GM21723 (cell line): Measurements from ENCODE around the gene TLCD3B.
A peak's percentile ranks its signal among the peaks of the same experiment; 100 is the strongest.
"Not testable (repeated sequence)": the region's sequence is repeated elsewhere in the genome, so short reads cannot be mapped to it uniquely, and the experiment has no call there.

Experiments used
- ATAC-seq: cut with Tn5 transposase; IDR thresholded peaks from one replicate; pipeline ENCODE4 v1.9.1; 2021; ENCODE audit warnings: mild to moderate bottlenecking, moderate library complexity; ENCODE audit not compliant: unreplicated experiment

Gene TLCD3B

GRCh38 chr16:30063278-30063892 lies 32.3 kb upstream of the TLCD3B start:
- ATAC-seq, result peak; percentile 3

DNA sequence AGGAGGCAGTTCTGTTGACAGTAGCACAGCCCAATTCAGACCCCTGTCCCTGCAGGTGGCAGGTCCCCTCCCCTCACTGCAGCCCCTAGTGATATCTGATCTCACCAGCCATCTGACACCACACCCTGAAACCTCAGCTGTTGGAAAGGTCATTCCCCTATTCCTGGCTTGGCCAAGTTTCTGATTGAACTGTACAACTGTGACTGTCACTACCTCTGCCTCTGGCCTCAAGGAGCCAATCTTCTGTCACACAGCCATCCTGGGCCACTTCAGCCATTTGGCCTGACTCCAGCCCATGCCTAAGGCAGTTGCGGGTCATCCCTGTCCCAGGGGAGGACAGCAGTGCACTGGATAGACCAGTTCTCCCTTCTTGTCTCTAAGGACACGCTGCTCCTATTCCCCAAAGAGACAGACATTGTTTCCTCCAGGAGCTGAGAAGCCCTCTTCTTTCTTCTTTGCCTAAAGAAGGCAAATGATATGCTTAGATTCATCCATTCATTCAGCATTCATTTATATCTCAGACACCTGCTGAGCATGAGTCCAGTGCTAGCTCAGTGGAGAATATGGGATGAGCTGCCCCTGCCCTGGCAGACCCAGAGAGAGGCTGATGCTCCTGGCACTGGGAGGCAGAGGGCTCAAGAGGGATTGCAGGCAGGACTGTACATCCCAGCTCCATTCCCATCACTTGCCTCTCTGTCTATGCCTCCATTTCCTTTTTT lies 29.9 kb upstream of the TLCD3B start:
- no peak for ATAC-seq

DNA sequence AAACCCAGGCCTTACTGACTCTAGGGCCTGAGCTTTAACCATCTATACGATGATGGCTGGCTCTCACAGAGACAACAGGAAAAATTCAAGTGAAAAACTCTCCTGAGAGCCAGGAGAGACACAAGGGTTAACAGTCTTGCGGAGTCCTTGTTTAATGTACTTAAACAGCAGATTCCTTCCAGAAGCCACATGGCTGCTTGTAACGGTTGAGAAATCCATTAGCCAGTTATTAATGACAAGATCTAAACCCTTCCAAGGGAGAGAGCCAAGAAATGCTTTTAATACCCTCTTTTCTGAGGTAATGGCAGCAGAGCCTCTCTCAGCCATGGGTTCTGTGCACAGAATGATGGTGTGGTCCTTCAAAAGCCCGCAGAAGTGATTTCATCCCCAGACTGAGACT lies 29.3 kb upstream of the TLCD3B start:
- no peak for ATAC-seq

- ATAC-seq, result no peak
Measured at GRCh38 chr16:30054959-30055553, 24.0 kb upstream of the TLCD3B start.

DNA sequence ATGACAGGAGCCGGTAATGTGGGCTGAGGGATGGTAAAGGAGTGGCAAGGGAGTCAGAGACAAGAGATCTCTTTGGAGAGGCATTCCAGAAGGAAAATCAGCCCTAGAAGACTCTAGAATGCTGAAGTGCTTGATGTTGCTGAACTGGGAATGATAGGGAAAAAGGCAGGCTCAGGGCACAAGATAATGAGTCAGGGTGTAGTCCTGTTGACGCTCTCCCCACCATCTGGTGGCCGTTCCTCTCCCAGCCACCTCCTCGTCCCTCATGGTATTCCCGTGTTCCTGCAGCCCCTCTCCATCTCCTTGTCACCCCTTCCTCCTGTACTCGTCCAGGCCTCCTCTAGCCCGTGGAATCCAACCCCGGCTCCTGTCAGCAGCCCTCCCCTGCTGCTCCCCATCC lies 23.4 kb upstream of the TLCD3B start:
- no peak for ATAC-seq

DNA sequence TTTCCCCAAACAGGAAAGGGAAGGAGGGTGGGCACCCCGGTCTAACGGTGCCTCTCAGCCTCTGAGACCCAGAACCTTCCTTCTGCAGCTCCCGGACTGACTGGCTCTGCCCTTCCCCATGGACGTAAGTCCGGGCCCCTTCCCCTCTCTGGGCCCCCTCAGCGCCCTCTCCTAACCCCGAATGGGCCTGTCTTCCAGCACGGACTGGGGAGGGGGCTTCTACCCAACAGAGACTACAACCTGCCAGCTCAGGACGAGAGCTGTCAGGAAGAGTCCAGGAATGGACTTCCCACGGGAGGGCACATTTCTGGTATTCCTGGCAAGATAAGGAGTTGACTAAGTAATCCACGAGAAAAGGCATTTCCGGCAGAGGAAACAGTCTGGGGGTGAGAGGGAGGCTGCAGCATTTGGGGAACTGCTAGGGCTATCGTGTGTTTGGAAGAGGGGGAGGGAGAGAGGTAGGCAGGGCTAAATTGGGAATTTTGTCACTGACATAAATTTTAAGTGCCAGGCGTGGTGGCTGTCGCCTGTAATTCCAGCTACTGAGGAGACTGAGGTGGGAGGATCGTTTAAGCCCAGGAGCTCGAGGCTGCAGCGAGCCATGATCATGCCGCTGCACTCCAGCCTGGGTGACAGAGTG lies 22.4 kb upstream of the TLCD3B start:
- ATAC-seq, result peak; percentile 8

- peak; percentile 67 for ATAC-seq
Measured at GRCh38 chr16:30052671-30053372, 21.8 kb upstream of the TLCD3B start.

- no peak for ATAC-seq
Measured at GRCh38 chr16:30051518-30051917, 20.4 kb upstream of the TLCD3B start.

DNA sequence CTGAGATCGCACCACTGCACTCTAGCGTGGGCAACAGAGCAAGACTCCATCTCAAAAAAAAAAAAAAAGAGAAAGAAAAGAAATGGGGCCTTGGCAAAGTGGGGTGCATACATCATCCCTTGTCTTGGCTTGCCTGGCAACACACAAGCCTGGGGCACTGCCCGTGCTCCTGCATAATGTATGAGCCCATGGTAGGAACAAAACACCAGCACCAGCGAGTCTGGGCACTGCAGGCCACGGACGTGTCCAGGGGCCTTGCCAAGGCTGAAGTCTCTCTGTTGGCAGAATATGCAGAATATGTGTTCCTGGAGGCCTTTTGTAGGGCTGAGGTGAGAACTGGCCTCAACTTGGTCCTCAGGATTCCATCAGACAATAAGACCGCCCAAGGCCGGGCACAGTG lies 18.8 kb upstream of the TLCD3B start:
- no peak for ATAC-seq

DNA sequence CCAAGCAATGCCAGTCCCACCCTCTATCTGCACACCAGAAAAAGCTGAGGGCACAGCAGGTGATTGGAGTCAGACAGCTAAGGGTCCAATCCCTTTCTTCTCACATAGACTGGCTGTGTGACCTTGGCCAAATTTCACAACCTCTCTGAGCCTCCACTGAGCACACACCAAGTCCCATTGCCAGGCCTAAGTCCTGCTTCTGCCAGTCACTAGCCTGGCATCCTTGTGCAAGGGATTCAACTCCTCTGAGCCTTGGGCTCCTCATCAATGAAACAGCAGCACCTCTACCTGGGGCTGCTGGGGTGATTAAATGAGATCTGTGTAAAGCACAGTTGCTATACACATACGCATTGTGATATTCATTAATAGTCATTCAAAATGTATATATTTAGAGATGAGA lies 15.5 kb upstream of the TLCD3B start:
- ATAC-seq, result no peak

DNA sequence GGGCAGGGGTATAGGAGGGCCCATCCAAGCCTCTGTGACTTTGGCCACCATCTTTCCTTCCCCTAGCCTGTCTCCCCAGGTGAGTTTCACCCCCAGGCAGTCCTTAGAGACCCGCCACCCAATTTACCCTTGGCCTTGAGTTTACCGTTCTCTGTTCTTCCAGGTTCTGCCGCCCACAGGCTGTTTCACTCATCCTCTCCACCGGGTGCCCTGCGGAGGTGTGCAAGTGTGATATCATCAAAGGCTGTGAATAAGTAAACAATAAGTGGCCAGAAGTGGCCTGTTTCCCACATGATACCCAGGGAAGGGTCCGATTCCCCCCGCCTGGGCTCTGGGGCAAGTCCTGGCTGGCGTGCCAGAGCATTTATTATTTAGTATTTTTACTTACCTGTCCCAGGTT lies 15.1 kb upstream of the TLCD3B start:
- ATAC-seq, result no peak

GRCh38 chr16:30041841-30042240 lies 10.8 kb upstream of the TLCD3B start:
- no peak for ATAC-seq

- ATAC-seq, result not testable (repeated sequence)
Measured at GRCh38 chr16:30040690-30041089, 9.6 kb upstream of the TLCD3B start.

DNA sequence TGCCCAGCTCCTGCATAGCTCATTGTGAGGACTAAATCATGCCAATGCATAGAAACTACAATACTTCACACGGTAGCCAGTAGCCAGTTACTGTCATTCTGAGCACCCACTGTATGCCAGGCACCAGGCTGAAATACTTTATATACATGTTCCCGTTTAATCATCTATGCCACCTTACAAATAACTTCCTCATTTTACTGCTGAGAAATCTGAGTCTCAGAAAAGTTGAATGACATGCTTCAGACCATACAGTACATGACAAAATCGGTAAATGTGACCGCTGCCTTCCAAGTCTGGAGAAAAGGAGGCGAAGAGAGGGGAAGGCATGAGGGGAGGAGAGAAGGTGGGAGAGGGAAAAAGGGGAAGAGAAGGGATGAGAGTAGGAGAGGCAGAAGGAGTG lies 9.2 kb upstream of the TLCD3B start:
- ATAC-seq, result no peak

DNA sequence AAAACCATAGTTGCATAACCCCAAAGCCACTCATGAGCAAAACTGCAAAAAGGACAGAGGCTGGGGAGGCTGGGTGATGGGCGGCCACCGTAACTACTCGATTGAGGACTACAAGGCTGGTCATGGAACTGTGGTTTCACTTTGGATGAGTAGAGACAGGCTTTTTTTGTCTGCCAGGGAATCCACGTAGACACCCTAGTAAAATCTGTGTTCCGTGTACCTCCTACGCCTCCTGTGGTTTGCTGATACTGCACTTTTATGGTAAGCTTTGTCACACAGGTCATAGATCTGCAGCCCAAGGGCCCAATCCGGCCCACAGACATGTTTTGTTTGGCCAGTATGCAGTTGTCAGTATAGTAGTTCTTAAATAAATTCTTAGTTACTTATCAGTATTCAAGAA lies 2.2 kb upstream of the TLCD3B start:
- ATAC-seq, result no peak

DNA sequence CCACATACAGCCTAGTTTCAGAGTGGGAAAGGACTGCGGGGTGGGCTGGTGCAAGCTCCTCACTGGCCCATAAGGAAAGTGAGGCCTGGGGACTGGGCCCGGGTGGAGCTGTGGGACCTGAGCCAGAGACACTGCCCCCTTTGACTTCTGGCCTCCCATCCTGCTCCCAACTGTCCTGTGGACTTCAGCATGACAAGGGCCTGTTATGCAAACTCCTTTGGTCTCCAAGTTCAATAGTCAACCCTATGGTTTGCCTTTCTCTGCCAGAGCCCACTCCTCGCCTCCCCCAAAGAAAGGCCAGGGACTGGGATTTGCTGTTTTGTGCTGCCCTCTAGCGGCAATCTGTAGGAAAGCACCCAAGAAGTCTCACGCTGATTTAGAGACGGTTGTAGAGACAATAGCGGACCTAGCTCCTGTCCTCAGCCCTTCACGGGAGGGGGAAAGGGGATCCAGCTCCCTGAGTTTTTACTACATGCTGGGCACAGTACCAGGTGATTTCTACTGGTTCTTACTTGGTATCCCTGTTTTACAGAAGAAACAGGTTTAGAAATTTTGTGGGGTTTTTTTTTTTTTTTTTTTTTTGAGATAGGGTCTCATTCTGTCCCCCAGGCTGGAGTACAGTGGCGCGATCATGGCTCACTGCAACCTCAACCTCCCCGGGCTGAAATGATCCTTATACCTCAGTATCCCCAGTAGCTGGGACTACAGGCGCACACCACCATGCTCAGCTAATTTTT lies 1.2 kb upstream of the TLCD3B start:
- ATAC-seq, result no peak

DNA sequence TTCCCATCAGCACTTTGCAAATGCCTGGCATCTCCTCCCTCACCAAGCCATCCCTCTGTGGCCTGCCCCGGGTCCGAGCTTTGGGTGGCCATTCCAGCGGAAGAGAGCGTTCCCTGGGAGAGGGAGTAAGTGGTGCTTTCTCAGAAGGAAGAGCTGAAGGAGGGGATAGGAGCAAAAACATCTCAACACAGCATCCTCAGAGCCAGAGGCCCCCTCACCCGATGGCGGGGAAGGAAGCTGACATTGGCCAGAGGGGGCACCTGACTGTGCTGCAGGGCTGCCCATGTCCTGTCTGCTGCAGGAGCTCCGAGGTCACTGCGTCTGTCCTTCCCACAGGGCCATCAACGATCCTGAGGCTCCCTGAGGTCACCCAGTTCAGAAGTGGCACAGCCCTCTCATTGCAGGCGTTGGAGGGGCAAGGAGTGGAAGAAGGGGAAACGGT lies 427 bp upstream of the TLCD3B start:
- ATAC-seq, result no peak

DNA sequence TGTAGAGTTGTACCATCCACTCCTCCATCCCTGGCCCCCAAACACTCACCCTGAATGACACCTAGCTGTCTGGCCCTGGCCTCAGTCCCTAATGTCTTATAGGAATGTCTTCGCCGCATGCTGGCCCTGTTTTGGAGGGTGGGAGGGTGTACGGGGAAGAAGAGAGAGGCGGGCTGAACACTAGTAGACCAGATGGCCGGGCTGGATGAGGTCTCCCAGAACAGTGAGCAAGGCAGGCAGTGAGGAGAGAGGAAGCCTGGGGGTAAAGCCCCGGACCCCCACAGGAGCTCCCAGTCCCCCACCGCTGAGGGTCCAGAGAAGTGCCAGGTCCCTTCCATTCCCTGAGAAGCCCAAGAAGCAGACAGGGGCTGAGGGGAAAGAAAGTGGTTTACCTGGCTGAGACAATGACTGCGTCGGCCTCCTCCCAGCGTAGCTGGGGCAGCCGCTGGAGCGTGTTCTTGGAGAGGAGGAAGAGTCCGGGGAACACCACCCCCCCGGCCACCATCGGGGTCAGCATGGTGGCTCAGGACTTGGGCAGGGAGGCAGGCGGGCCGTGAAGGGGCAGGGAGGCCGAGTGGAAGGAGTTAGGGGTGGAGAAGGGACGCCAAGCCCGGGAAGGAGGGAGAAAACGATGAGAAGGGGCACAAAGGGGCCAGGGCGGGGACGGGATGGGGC lies 923 bp downstream of the TLCD3B start:
- no peak for ATAC-seq

- ATAC-seq, result no peak
Measured at GRCh38 chr16:30028438-30029076, 2.5 kb downstream of the TLCD3B start.
